ACC112 (cell line): ENCODE data around the gene XRN2.
"Not testable (repeated sequence)": the region's sequence is repeated elsewhere in the genome, so short reads cannot be mapped to it uniquely, and the experiment has no call there.

ENCODE experiments used
- H2AFZ ChIP-seq: fragments of 200-600 bp; sonication (generic); one replicate; pipeline ENCODE4 v1.6.0; 2017; ENCODE audit warnings: antibody characterized with exemption, low read length; ENCODE audit not compliant: unreplicated experiment
- H3K27ac ChIP-seq: fragments of 200-600 bp; sonication (generic); 2 replicates; pipeline ENCODE4 v1.5.1; 2014; ENCODE audit warnings: low read depth, mild to moderate bottlenecking, antibody characterized with exemption, low read length, moderate library complexity
- H3K27me3 ChIP-seq: fragments of 200-600 bp; sonication (generic); 2 replicates; pipeline ENCODE4 v1.6.1; 2014; ENCODE audit warnings: mild to moderate bottlenecking, antibody characterized with exemption, low read length, moderate library complexity, mixed read lengths; ENCODE audit not compliant: insufficient read depth
- H3K36me3 ChIP-seq: fragments of 200-600 bp; sonication (generic); 2 replicates; pipeline ENCODE4 v1.6.1; 2016; ENCODE audit warnings: mild to moderate bottlenecking, antibody characterized with exemption, low read length, moderate library complexity, mixed read lengths; ENCODE audit not compliant: insufficient read depth
- H3K4me1 ChIP-seq: fragments of 200-600 bp; sonication (generic); one replicate; pipeline ENCODE4 v1.6.1; 2016; ENCODE audit warnings: low read length, mixed read lengths; ENCODE audit not compliant: insufficient read depth, unreplicated experiment, control insufficient read depth
- H3K4me3 ChIP-seq: fragments of 200-600 bp; sonication (generic); 2 replicates; pipeline ENCODE4 v1.5.1; 2014; ENCODE audit warnings: mild to moderate bottlenecking, low read depth, low read length
- H3K79me2 ChIP-seq: fragments of 200-600 bp; sonication (generic); one replicate; pipeline ENCODE4 v1.6.0; 2016; ENCODE audit warnings: low read length; ENCODE audit not compliant: control insufficient read depth, unreplicated experiment, insufficient read depth

XRN2 gene

GRCh38 chr20:21423712-21424111 lies 120.6 kb downstream of the XRN2 start:
- H3K36me3 ChIP-seq, H2AFZ ChIP-seq, H3K27me3 ChIP-seq, H3K4me3 ChIP-seq, H3K4me1 ChIP-seq, H3K27ac ChIP-seq, H3K79me2 ChIP-seq: not testable (repeated sequence)

- Histone ChIP-seq H3K36me3 (no peaks in the 10 kb centered on the region), H2AFZ (no peak overlapping the region)
Observed at GRCh38 chr20:21424846-21425245, 121.7 kb downstream of the XRN2 start.

GRCh38 chr20:21430020-21430419 lies 126.9 kb downstream of the XRN2 start:
- Histone ChIP-seq H3K4me3 (no peak overlapping the region), H3K27ac (no peak overlapping the region), H3K4me1 (peaks cover 5% of the 10 kb centered on the region), H2AFZ (no peak overlapping the region), H3K36me3 (no peaks in the 10 kb centered on the region), H3K27me3 (no peaks in the 10 kb centered on the region), H3K79me2 (no peaks in the 10 kb centered on the region)

More at GRCh38 chr20:21424846-21425245, 121.7 kb downstream of the XRN2 start:
- H3K27ac ChIP-seq, result no peak overlapping the region
- no peak overlapping the region for H3K4me3 ChIP-seq
- H3K27me3 ChIP-seq, result no peaks in the 10 kb centered on the region
- no peaks in the 10 kb centered on the region for H3K4me1 ChIP-seq
- H3K79me2 ChIP-seq, result no peaks in the 10 kb centered on the region

- Histone ChIP-seq H3K79me2 (no peaks in the 10 kb centered on the region), H3K27ac (no peak overlapping the region), H3K36me3 (no peaks in the 10 kb centered on the region), H3K4me1 (peaks cover 27% of the 10 kb centered on the region), H3K27me3 (no peaks in the 10 kb centered on the region), H2AFZ (no peak overlapping the region), H3K4me3 (no peak overlapping the region)
Observed at GRCh38 chr20:21432911-21433310, 129.8 kb downstream of the XRN2 start.

GRCh38 chr20:21433329-21433890 lies 130.3 kb downstream of the XRN2 start:
- Histone ChIP-seq H2AFZ (no peak overlapping the region), H3K4me1 (peaks cover 27% of the 10 kb centered on the region), H3K27me3 (no peaks in the 10 kb centered on the region), H3K36me3 (no peaks in the 10 kb centered on the region), H3K4me3 (no peak overlapping the region), H3K27ac (no peak overlapping the region), H3K79me2 (no peaks in the 10 kb centered on the region)

- H3K27ac ChIP-seq, result peak overlapping the region; percentile 85
- H3K4me1 ChIP-seq, result peaks cover 27% of the 10 kb centered on the region
- no peaks in the 10 kb centered on the region for H3K27me3 ChIP-seq
- no peaks in the 10 kb centered on the region for H3K36me3 ChIP-seq
- no peaks in the 10 kb centered on the region for H3K79me2 ChIP-seq
- no peak overlapping the region for H2AFZ ChIP-seq
- no peak overlapping the region for H3K4me3 ChIP-seq
Observed at GRCh38 chr20:21435576-21435975, 132.4 kb downstream of the XRN2 start.

- peak overlapping the region; percentile 60 for H2AFZ ChIP-seq
- no peaks in the 10 kb centered on the region for H3K79me2 ChIP-seq
- peak overlapping the region; percentile 85 for H3K27ac ChIP-seq
- peak overlapping the region; percentile 36; the same call in 1 of the 2 replicates for H3K4me3 ChIP-seq
- H3K36me3 ChIP-seq, result no peaks in the 10 kb centered on the region
- peaks cover 27% of the 10 kb centered on the region for H3K4me1 ChIP-seq
- H3K27me3 ChIP-seq, result no peaks in the 10 kb centered on the region
Observed at GRCh38 chr20:21436205-21436604, 133.1 kb downstream of the XRN2 start.

GRCh38 chr20:21437248-21437647 lies 134.1 kb downstream of the XRN2 start:
- no peaks in the 10 kb centered on the region for H3K36me3 ChIP-seq
- peak overlapping the region; percentile 85 for H3K27ac ChIP-seq
- no peaks in the 10 kb centered on the region for H3K79me2 ChIP-seq
- no peak overlapping the region for H2AFZ ChIP-seq
- no peaks in the 10 kb centered on the region for H3K27me3 ChIP-seq
- H3K4me3 ChIP-seq, result no peak overlapping the region
- H3K4me1 ChIP-seq, result peaks cover 27% of the 10 kb centered on the region

GRCh38 chr20:21437816-21438215 lies 134.7 kb downstream of the XRN2 start:
- no peaks in the 10 kb centered on the region for H3K27me3 ChIP-seq
- no peak overlapping the region for H3K4me3 ChIP-seq

More at GRCh38 chr20:21437816-21438215, 134.7 kb downstream of the XRN2 start:
- Histone ChIP-seq H3K27ac (no peak overlapping the region), H3K4me1 (peaks cover 27% of the 10 kb centered on the region), H3K36me3 (no peaks in the 10 kb centered on the region), H2AFZ (no peak overlapping the region), H3K79me2 (no peaks in the 10 kb centered on the region)
